Thyroid gland (tissue), 4 donors: ENCODE data around the gene PRKCZ. TPM values are rescaled to one million over a fixed set of nuclear protein-coding genes. Genes with fewer than 3 reads are reported as not detected.

Source experiments
- DNase-seq, 2 donors: peaks; one replicate each; pipeline ENCODE4 v3.0.0-alpha.2; 2019
- H3K27ac ChIP-seq, 3 donors: fragments of 200-600 bp; sonication (generic); 1 replicate in 2 of 3; 2 replicates in 1 of 3; pipeline ENCODE4 v1.5.1; 2016 to 2019; ENCODE audit warnings: mild to moderate bottlenecking in 1 of 3, moderate library complexity in 1 of 3
- H3K27me3 ChIP-seq: fragments of 200-600 bp; sonication (generic); one replicate; pipeline ENCODE4 v1.5.1; 2019
- H3K36me3 ChIP-seq, 2 donors: fragments of 200-600 bp; sonication (generic); one replicate each; pipeline ENCODE4 v1.5.1; 2016 to 2019
- H3K4me1 ChIP-seq, 2 donors: fragments of 200-600 bp; sonication (generic); one replicate each; pipeline ENCODE4 v1.5.1; 2017 to 2019
- H3K4me3 ChIP-seq, 3 donors: fragments of 200-600 bp; sonication (generic); replicated peaks in 1 of 3; 1 replicate in 2 of 3; 2 replicates in 1 of 3; pipeline ENCODE4 v1.5.1; 2016; ENCODE audit warnings: mild to moderate bottlenecking in 1 of 3
- H3K9me3 ChIP-seq: fragments of 200-600 bp; sonication (generic); one replicate; pipeline ENCODE4 v1.5.1; 2017
- POLR2A ChIP-seq, 2 donors: fragments of 450-650 bp; IDR thresholded peaks; one replicate each; pipeline ENCODE4 v1.6.1; 2017; ENCODE audit warnings: antibody characterized with exemption in 2 of 2, mild to moderate bottlenecking in 2 of 2, moderate library complexity in 1 of 2
- WGBS, 2 donors: methylation state at CpG; one replicate each; pipeline ENCODE4 v1.1.5; 2017; 5-methylcytosine and 5-hydroxymethylcytosine counted together
- intact Hi-C: fragments of 100-400 bp; cut with DNase I; formaldehyde crosslinking; loops from one replicate; pipeline ENCODE4 v1.15.1; 2023
- total RNA-seq, 4 donors: library from RNA; depleted of rRNA; stranded (reverse); fragments of >200 nt; gene quantifications; one replicate each; pipeline ENCODE4 v1.2.3, GENCODE V29; 2016
- TF ChIP-seq, protein P1 (sequence below), 6 experiments: fragments of 200-600 bp in 3 of 6; fragments of 450-650 bp in 3 of 6; sonication (generic) in 3 of 6; IDR thresholded peaks; one replicate each; pipeline ENCODE4 v1.5.1; 2016 to 2019; ENCODE audit warnings: antibody characterized with exemption in 6 of 6, mild to moderate bottlenecking in 2 of 6, inconsistent platforms in 1 of 6, moderate library complexity in 1 of 6

The PRKCZ gene
- total RNA-seq, 4 donors from 2014 or later = 33.6 to 53.0 (median 44.3) TPM

DNA sequence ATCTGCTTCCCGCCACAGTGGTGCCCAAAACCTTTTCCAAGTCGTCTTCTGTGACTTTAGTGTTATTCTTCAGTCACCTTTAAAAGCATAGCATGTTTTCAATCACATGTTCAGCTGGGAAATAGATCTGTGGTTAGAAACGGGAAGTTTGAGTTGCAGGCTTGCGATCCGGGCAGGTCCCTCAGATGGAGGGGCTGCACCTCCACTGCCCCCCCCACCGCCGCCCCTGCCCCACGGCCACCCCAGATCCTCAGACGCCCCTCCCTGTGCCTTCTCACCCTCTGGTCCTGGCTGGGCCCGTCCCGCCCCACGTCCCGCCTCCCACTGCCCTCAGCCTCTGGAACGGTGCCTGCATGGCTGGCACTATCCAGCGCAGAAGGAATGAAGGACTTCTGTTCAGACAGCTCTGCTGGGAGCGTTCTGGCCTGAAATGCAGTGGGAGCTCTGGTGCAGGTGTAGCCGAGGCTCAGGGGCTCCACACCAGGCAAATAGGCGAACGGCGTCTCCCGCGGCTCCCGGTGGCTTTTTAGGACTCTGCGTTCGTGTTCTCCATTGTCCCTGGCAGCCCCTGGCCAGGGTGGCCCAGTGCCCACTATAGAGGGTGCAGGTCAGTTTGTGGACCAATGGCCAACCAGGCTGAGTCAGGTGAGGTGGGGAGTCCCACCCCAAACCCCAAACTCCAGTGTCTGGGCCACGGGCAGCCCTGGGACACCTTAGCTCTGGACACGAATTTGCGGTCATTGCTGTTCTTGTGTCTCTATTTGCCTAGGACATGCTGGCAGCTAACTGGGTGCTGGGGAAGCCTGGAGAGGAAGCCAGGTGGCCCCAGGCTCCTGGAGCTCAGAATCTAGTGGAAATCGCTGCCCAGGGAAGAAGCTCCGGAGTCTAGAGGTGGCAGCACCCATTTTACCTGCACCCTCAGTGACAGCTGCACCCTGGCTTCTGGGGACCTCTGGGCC lies 77.3 kb downstream of the PRKCZ start:
- Histone ChIP-seq H3K4me3 (no peak overlapping the region), H3K9me3 (no peaks in the 10 kb centered on the region), H3K27ac (peak overlapping the region; percentile 43 to 74 (median 71)), H3K4me1 (peaks cover 24 to 29% of the 10 kb centered on the region in 2 donors), H3K36me3 (no peaks in the 10 kb centered on the region), H3K27me3 (no peaks in the 10 kb centered on the region)
- intact Hi-C loops = no loop called here
- DNase-seq = peak; percentile 85 to 89
- TF ChIP-seq, protein P1, sequence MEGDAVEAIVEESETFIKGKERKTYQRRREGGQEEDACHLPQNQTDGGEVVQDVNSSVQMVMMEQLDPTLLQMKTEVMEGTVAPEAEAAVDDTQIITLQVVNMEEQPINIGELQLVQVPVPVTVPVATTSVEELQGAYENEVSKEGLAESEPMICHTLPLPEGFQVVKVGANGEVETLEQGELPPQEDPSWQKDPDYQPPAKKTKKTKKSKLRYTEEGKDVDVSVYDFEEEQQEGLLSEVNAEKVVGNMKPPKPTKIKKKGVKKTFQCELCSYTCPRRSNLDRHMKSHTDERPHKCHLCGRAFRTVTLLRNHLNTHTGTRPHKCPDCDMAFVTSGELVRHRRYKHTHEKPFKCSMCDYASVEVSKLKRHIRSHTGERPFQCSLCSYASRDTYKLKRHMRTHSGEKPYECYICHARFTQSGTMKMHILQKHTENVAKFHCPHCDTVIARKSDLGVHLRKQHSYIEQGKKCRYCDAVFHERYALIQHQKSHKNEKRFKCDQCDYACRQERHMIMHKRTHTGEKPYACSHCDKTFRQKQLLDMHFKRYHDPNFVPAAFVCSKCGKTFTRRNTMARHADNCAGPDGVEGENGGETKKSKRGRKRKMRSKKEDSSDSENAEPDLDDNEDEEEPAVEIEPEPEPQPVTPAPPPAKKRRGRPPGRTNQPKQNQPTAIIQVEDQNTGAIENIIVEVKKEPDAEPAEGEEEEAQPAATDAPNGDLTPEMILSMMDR (IDR thresholded peaks at IDR 0.05) = no peak
- TF ChIP-seq POLR2A (IDR thresholded peaks at IDR 0.05) = peak in 1 of 2 donors; percentile 10
- 23 to 58% methylated on average over 11 to 21 of the region's 30 CpGs for WGBS, 2 donors

DNA sequence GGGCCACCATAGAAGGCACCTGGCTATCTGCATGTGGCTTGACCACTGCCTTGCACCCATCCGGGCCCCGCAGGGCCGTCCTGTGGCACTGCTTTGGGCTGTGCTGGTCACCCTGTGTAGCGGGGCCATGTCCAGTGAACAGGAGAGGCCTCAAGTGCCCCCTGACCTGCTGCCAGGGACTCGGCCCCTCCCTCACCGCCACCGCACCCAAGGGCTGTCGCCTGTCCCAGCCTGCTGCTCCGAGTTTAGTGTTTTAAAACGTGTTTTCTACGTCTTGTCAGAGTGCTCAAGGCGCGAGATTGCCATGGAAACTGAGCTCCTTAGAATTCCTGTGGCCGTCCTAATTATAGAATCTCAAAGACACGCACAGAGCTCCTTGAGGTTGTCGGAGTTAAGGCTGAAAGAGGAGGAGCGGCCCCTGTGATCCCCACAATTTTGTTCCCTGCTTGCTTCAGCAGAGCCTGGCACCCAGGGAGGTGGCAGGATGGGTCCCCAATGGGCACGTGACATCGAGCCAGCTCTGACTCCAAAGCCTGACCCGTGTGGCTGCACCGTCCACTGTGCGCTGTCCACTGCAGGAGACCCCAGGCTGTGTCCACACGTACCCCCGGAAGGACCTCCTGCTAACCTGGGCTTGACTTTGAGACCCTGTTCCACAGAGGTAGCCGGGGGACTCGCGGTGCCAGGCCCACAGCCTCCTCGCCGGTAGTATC lies 78.1 kb downstream of the PRKCZ start:
- TF ChIP-seq POLR2A (IDR thresholded peaks at IDR 0.05) = no peak
- TF ChIP-seq, protein P1 (IDR thresholded peaks at IDR 0.05) = no peak
- H3K27ac ChIP-seq = peak overlapping the region; percentile 43 to 74 (median 71)

DNA sequence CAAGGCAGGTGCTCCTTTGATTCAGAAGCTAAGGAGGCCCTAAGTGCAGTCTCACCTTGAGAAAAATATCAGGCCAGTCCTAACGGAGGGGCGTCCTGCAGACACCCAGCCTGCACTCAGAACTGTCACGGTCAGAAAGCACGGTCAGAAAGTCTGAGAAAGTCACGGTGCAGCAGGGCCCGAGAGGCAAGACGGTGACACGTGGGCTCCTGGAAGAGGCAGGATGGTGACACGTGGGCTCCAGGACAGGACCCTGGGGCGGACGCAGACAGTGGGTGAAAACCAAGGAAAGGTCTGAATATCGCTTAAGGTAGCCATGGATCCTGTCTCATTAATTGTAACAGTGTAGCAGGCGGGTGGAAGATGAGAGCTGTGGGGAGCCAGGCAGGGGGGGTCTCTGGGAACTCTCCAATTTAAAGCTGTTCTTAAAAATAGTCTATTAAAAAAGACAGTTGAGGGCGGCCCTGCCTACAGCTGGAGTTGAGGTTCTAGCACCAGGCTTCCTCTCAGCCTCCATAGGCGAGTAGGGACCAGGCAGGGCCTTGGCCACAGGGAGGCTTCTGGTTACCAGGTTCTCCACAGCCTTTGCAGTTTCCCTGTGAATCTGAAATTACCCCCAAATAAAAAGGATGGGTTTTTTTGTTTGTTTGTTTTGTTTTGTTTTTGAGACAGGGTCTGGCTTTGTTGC lies 79.2 kb downstream of the PRKCZ start:
- H3K4me1 ChIP-seq = peaks cover 31 to 41% of the 10 kb centered on the region in 2 donors
- no peak for TF ChIP-seq POLR2A (IDR thresholded peaks at IDR 0.05)
- TF ChIP-seq, protein P1 (IDR thresholded peaks at IDR 0.05) = no peak
- intact Hi-C loops = no loop called here
- WGBS, 2 donors = 90% methylated on average over 15 of the region's 15 CpGs
- DNase-seq = no peak
- no peak overlapping the region for H3K4me3 ChIP-seq
- H3K27me3 ChIP-seq = no peaks in the 10 kb centered on the region
- H3K36me3 ChIP-seq = no peaks in the 10 kb centered on the region
- no peaks in the 10 kb centered on the region for H3K9me3 ChIP-seq
- no peak overlapping the region for H3K27ac ChIP-seq

More for the DNA sequence above, 78.1 kb downstream of the PRKCZ start:
- peaks cover 31 to 36% of the 10 kb centered on the region in 2 donors for H3K4me1 ChIP-seq
- peak; percentile 92 to 94 for DNase-seq
- 54% methylated on average over 19 to 22 of the region's 29 CpGs for WGBS, 2 donors
- H3K9me3 ChIP-seq = no peaks in the 10 kb centered on the region
- no peaks in the 10 kb centered on the region for H3K36me3 ChIP-seq
- no peaks in the 10 kb centered on the region for H3K27me3 ChIP-seq
- no peak overlapping the region for H3K4me3 ChIP-seq
- intact Hi-C loops = no loop called here

- DNase-seq = no peak
- TF ChIP-seq, protein P1 (IDR thresholded peaks at IDR 0.05) = no peak
- TF ChIP-seq POLR2A (IDR thresholded peaks at IDR 0.05) = no peak
- 95 to 97% methylated on average over 5 to 10 of the region's 10 CpGs for WGBS, 2 donors
- Histone ChIP-seq H3K4me1 (peaks cover 31 to 43% of the 10 kb centered on the region in 2 donors), H3K27me3 (no peaks in the 10 kb centered on the region), H3K9me3 (no peaks in the 10 kb centered on the region), H3K36me3 (no peaks in the 10 kb centered on the region), H3K4me3 (no peak overlapping the region), H3K27ac (no peak overlapping the region)
- intact Hi-C loops = no loop called here
These were observed 79.9 kb downstream of the PRKCZ start for GRCh38 chr1:2130156-2130555.
